ENCODE measurements around the gene ICAM3. TPM values are rescaled to one million over a fixed set of nuclear protein-coding genes. Genes with fewer than 3 reads are reported as not detected.
"Not testable (repeated sequence)": the region's sequence is repeated elsewhere in the genome, so short reads cannot be mapped to it uniquely, and the experiment has no call there.

ICAM3 gene
- total RNA-seq, 2 donors from 2014 or later: 27.2 to 31.8 TPM

DNA sequence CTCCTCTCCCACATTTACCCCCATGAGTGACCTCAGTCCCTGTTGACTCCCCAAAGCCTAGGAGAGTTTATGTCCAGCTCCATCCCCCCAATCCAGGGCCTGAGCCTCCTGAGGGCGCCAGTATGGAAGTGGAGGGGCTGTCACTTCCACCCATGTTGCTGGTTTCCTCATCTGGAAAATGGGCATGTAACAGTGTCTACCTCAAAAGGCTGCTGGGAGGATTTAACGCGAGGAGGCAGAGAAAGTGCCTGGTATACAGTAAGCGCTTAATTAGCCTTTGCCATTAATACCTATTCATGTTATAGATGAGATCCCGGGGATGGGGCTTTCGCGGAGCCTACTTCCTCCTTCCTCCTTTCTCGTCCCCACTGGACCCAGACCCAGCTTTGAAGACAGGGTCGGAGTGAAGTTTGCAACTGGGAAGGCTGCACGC, 40.5 kb upstream of the ICAM3 start:
- Histone ChIP-seq H3K36me3 (peaks cover 5% of the 10 kb centered on the region), H3K4me3 (peak overlapping the region; percentile 91), H3K27me3 (no peaks in the 10 kb centered on the region), H3K4me1 (peaks cover 8% of the 10 kb centered on the region), H3K9me3 (no peaks in the 10 kb centered on the region), H3K9ac (ENCODE audit: low read depth in 2 of 2, low read length in 2 of 2) (peak overlapping the region; percentile 98 to 99), H3K27ac (peak overlapping the region; percentile 69)
- DNase-seq: no peak
- intact Hi-C loops (cut with DNase I): loop anchor here (5.0 kb wide), 1 partner anchor 43 kb away; the partner anchor contains the start of gene ICAM3
- TF ChIP-seq, protein P1, sequence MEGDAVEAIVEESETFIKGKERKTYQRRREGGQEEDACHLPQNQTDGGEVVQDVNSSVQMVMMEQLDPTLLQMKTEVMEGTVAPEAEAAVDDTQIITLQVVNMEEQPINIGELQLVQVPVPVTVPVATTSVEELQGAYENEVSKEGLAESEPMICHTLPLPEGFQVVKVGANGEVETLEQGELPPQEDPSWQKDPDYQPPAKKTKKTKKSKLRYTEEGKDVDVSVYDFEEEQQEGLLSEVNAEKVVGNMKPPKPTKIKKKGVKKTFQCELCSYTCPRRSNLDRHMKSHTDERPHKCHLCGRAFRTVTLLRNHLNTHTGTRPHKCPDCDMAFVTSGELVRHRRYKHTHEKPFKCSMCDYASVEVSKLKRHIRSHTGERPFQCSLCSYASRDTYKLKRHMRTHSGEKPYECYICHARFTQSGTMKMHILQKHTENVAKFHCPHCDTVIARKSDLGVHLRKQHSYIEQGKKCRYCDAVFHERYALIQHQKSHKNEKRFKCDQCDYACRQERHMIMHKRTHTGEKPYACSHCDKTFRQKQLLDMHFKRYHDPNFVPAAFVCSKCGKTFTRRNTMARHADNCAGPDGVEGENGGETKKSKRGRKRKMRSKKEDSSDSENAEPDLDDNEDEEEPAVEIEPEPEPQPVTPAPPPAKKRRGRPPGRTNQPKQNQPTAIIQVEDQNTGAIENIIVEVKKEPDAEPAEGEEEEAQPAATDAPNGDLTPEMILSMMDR (IDR thresholded peaks at IDR 0.05): no peak

DNA sequence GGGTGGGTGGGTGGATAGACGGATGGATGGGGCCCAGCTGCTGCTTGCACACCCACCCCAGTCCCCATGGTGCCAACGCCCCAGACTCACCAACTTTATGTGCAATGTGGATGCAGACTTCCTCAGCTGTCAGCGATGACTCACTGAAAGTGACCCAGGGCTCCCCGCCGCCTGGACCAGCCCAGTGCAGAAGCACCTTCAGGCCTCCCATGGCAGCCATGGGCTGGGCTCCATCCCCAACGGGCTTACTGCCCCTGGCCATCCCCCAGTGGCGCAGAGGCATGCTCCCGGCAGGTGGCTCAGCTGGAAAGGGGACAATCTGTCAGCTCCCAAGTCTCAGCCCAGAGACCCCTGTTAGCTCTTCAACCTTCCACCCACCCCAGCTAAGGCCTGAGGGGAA, 38.7 kb upstream of the ICAM3 start:
- Histone ChIP-seq H3K36me3 (peaks cover 5% of the 10 kb centered on the region), H3K9me3 (no peaks in the 10 kb centered on the region), H3K4me1 (peaks cover 8% of the 10 kb centered on the region), H3K4me3 (no peak overlapping the region), H3K27ac (no peak overlapping the region), H3K9ac (ENCODE audit: low read depth in 2 of 2, low read length in 2 of 2) (no peak overlapping the region), H3K27me3 (no peaks in the 10 kb centered on the region)
- no peak for DNase-seq
- intact Hi-C loops (cut with DNase I): no loop called here
- TF ChIP-seq, protein P1 (IDR thresholded peaks at IDR 0.05): no peak

DNA sequence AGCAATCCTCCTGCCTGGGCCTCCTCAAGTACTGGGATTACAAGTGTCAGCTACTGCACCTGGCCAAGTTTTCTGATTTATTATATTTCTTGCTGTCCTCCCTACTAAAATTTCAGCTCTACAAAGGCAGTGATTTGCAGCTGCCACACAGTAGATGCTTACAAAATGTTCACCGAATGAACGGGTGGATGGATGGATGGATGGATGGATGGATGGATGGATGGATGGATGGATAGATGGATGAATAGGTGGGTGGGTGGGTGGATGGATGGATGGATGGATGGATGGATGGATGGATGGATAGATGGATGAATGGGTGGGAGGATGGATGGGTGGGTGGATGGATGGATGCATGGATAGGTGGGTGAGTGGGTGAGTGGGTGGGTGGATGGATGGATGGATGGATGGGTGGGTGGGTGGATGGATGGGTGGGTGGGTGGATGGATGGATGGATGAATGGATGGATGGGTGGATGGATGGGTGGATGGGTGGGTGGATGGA, 37.8 kb upstream of the ICAM3 start:
- intact Hi-C loops (cut with DNase I): not testable (repeated sequence)

DNA sequence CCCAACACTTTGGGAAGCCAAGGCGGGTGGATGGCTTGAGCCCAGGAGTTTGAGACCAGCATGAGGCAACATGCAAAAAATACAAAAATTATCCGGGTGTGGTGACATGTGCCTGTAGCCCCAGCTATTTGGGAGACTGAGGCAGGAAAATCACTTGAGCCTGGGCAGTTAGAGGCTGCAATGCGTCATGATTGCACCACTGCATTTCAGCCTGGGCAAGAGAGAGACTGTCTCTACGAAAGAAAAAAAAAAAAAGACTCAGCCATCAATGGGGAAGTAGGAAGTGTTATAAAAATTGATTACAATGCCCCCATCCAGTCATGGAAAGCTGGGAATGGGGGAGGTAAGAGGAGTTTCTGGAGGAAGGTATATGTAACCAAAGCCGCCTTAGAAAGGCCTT, 35.5 kb upstream of the ICAM3 start:
- no peak overlapping the region for H3K4me3 ChIP-seq
- H3K36me3 ChIP-seq: peaks cover 5% of the 10 kb centered on the region
- TF ChIP-seq, protein P1 (IDR thresholded peaks at IDR 0.05): no peak
- no peak for DNase-seq
- intact Hi-C loops (cut with DNase I): no loop called here
- no peaks in the 10 kb centered on the region for H3K27me3 ChIP-seq
- no peak overlapping the region for H3K27ac ChIP-seq
- H3K9me3 ChIP-seq: no peaks in the 10 kb centered on the region
- H3K9ac ChIP-seq (ENCODE audit: low read depth in 2 of 2, low read length in 2 of 2): no peak overlapping the region
- peaks cover 8% of the 10 kb centered on the region for H3K4me1 ChIP-seq

More for the DNA sequence above, 37.8 kb upstream of the ICAM3 start:
- H3K9ac ChIP-seq (ENCODE audit: low read depth in 2 of 2, low read length in 2 of 2); DNase-seq; H3K27ac ChIP-seq; H3K4me1 ChIP-seq; H3K9me3 ChIP-seq; H3K36me3 ChIP-seq; H3K4me3 ChIP-seq; H3K27me3 ChIP-seq: not testable (repeated sequence)

DNA sequence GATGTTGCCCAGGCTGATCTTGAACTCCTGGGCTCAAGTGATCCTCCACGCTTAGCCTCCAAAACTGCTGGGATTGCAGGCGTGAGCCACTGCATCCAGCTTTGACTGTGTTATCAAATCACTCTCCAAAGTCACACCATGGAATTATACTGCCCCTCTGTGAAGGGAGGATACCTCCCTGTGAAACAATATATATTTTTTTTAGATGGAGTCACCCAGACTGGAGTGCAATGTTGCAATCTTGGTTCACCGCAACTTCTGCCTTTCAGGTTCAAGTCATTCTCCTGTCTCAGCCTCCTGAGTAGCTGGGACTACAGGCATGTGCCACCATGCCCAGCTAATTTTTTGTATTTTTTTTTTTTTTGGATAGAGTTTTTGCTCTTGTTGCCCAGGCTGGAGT, 33.3 kb upstream of the ICAM3 start:
- Histone ChIP-seq H3K27me3 (no peaks in the 10 kb centered on the region), H3K36me3 (peaks cover 5% of the 10 kb centered on the region), H3K9ac (ENCODE audit: low read depth in 2 of 2, low read length in 2 of 2) (no peak overlapping the region), H3K4me1 (no peaks in the 10 kb centered on the region), H3K27ac (no peak overlapping the region), H3K9me3 (no peaks in the 10 kb centered on the region), H3K4me3 (no peak overlapping the region)
- intact Hi-C loops (cut with DNase I): no loop called here
- no peak for DNase-seq
- TF ChIP-seq, protein P1 (IDR thresholded peaks at IDR 0.05): no peak

DNA sequence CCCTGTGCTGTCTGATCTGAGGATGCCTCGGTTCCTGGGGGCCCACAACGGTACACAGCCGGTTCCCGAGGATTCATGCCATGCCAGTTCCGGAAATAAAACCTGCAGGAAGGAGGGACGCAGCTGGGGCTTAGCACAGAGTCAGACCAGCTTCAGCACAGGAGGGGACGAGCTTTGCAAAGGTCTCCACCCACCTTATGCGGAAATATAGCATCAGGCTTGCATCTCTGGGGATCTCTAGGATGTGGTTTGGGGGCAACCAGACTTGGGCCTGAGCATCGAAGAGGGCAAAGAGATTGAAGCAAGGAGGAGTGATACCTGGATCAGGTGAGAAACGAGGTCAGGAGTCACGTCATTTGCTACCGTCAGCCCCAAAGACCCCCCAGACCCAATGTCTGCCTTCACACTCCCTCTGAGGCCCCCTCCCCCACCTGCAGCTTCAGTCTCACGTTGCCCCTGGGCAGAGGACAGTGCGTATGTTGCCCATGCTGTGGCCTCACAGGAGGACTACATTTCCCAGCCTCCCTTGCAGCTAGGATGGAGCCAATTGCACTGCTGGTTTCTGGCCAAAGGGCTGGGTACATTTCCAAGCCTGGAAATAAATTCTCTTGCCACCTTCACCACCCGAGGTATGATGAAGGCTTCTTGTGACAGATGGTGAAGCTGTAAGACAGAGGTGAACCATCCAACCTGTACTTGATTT, 28.8 kb upstream of the ICAM3 start:
- Histone ChIP-seq H3K9ac (ENCODE audit: low read depth in 2 of 2, low read length in 2 of 2) (no peak overlapping the region), H3K27ac (no peak overlapping the region), H3K4me1 (no peaks in the 10 kb centered on the region), H3K27me3 (no peaks in the 10 kb centered on the region), H3K36me3 (peaks cover 12% of the 10 kb centered on the region), H3K4me3 (no peak overlapping the region), H3K9me3 (no peaks in the 10 kb centered on the region)
- DNase-seq: no peak
- TF ChIP-seq, protein P1 (IDR thresholded peaks at IDR 0.05): no peak
- intact Hi-C loops (cut with DNase I): no loop called here

DNA sequence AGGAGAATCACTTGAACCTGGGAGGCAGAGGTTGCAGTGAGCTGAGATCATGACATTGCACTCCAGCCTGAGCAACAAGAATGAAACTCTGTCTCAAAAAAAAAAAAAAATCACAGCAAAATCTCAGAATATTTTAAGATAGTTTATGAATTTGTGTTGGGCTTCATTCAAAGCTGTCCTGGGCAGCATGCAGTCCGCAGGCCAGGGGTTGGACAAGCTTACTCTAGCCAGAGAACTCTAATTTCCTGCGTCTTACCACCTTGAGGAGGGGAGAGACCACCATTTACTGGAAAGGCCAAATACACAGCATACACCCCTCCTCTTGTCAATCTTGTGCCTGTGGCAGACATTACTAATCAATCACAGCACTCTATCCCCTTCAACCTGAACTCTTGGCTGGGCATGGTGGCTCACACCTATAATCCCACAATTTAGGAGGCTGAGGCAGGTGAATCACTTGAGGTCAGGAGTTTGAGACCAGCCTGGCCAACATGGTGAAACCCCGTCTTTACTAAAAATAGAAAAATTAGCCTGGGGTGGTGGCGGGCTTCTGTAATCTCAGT, 27.6 kb upstream of the ICAM3 start:
- H3K9ac ChIP-seq (ENCODE audit: low read depth in 2 of 2, low read length in 2 of 2); H3K9me3 ChIP-seq; H3K4me1 ChIP-seq; H3K27ac ChIP-seq; H3K27me3 ChIP-seq; DNase-seq; intact Hi-C loops (cut with DNase I); H3K4me3 ChIP-seq: not testable (repeated sequence)
- H3K36me3 ChIP-seq: peaks cover 12% of the 10 kb centered on the region

Measured in colonic mucosa (tissue), 4 donors.